Subcutaneous abdominal adipose tissue (tissue), 5 donors: Measurements from ENCODE around the gene PSTK.

Experiments used
- H3K27ac ChIP-seq: one replicate; pipeline ENCODE4 v1.7.0; 2013; ENCODE audit warnings: low read depth, mild to moderate bottlenecking, inconsistent platforms, low read length, moderate library complexity
- H3K27me3 ChIP-seq, 5 donors: one replicate each; pipeline ENCODE4 v1.7.0; 2013; ENCODE audit warnings: low read length in 5 of 5, inconsistent platforms in 1 of 5; ENCODE audit not compliant: control insufficient read depth in 5 of 5, insufficient read depth in 4 of 5
- H3K36me3 ChIP-seq, 5 donors: one replicate each; pipeline ENCODE4 v1.7.0; 2013; ENCODE audit warnings: low read length in 5 of 5; ENCODE audit not compliant: control insufficient read depth in 5 of 5, insufficient read depth in 5 of 5
- H3K4me1 ChIP-seq, 5 donors: one replicate each; pipeline ENCODE4 v1.7.0; 2013; ENCODE audit warnings: low read length in 5 of 5, mild to moderate bottlenecking in 3 of 5, moderate library complexity in 1 of 5; ENCODE audit not compliant: control insufficient read depth in 5 of 5, insufficient read depth in 5 of 5
- H3K4me3 ChIP-seq, 5 donors: one replicate each; pipeline ENCODE4 v1.7.0; 2013; ENCODE audit warnings: low read length in 5 of 5, low read depth in 1 of 5
- H3K9ac ChIP-seq, 5 donors: one replicate each; pipeline ENCODE4 v1.7.0; 2013; ENCODE audit warnings: low read length in 5 of 5, mild to moderate bottlenecking in 4 of 5, moderate library complexity in 3 of 5
- H3K9me3 ChIP-seq, 5 donors: one replicate each; pipeline ENCODE4 v1.7.0; 2013; ENCODE audit warnings: low read length in 5 of 5; ENCODE audit not compliant: control insufficient read depth in 5 of 5
- donor health status: healthy.
- donor health status: healthy.
- donor health status: healthy.
- donor health status: healthy.
- donor health status: healthy.

PSTK gene

GRCh38 chr10:123017421-123018165 is 37.4 kb downstream of the PSTK start:
- Histone ChIP-seq H3K4me3 (no peak overlapping the region), H3K36me3 (no peaks in the 10 kb centered on the region), H3K4me1 (peaks cover 0 to 6% (median 0%) of the 10 kb centered on the region in 5 donors), H3K27ac (no peak overlapping the region), H3K27me3 (no peaks in the 10 kb centered on the region), H3K9ac (no peak overlapping the region), H3K9me3 (no peaks in the 10 kb centered on the region)

DNA sequence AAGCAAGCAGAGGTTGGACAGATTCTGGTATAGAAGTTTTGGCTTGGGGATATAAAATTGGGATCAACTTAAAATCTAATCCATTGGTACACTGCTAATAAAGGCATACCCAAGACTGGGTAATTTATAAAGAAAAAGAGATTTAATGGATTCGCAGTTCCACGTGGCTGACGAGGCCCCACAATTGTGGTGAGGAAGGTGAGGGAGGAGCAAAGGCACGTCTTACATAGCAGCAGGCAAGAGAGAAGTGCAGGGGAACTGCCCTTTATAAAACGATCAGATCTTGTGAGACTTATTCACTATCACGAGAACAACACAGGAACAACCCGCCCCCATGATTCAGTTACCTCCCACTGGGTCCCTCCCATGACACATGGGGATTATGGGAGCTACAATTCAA is 38.3 kb downstream of the PSTK start:
- Histone ChIP-seq H3K4me3 (no peak overlapping the region), H3K4me1 (peaks cover 0 to 6% (median 0%) of the 10 kb centered on the region in 5 donors), H3K36me3 (no peaks in the 10 kb centered on the region), H3K27ac (no peak overlapping the region), H3K9ac (no peak overlapping the region), H3K27me3 (no peaks in the 10 kb centered on the region), H3K9me3 (no peaks in the 10 kb centered on the region)

- Histone ChIP-seq H3K9ac (no peak overlapping the region), H3K36me3 (no peaks in the 10 kb centered on the region), H3K27ac (no peak overlapping the region), H3K4me3 (no peak overlapping the region), H3K4me1 (peaks cover 0 to 6% (median 0%) of the 10 kb centered on the region in 5 donors), H3K27me3 (no peaks in the 10 kb centered on the region), H3K9me3 (no peaks in the 10 kb centered on the region)
Observed at GRCh38 chr10:123019264-123019663, 39.1 kb downstream of the PSTK start.

DNA sequence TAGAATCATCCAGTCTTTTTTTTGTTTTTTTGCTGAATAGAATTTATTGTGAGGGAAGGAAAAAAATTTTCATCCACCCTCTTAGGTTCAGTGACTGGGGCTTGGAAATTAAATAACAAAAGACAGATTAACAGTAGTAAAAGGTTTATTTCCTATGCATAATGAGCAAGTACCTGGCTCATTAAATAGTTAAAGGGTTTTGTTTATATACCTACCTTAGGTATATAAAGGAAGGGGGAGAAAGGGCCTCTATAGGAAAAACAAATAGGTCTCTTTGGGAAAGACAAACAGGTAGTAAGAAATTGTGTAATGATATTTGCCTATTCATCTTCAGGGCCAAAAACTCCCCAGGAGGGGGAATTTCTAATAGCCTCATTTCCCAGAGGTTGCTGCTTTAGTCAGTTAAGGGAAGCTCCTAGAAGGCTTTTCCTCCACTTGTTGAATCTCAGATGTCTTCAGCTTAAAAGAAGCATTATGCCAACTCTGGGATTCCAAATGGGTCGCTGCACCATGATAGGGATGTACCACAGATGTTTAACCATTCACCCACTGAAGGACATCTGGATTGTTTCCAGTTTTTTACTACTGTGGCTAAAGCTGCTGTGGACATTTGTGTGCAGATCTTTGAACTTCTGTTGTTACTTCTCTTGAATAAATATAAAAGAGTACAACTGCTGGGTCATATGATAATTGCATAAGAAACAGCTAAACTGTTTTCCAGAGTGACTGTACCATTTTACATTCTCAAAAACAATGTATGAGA is 39.9 kb downstream of the PSTK start:
- no peaks in the 10 kb centered on the region for H3K36me3 ChIP-seq
- peaks cover 0 to 6% (median 0%) of the 10 kb centered on the region in 5 donors for H3K4me1 ChIP-seq
- no peak overlapping the region for H3K27ac ChIP-seq
- no peak overlapping the region for H3K4me3 ChIP-seq
- no peak overlapping the region for H3K9ac ChIP-seq
- no peaks in the 10 kb centered on the region for H3K27me3 ChIP-seq
- H3K9me3 ChIP-seq, result no peaks in the 10 kb centered on the region

GRCh38 chr10:123021517-123021916 is 41.3 kb downstream of the PSTK start:
- H3K27ac ChIP-seq, result no peak overlapping the region
- no peaks in the 10 kb centered on the region for H3K27me3 ChIP-seq
- no peaks in the 10 kb centered on the region for H3K36me3 ChIP-seq
- H3K9ac ChIP-seq, result no peak overlapping the region
- H3K9me3 ChIP-seq, result no peaks in the 10 kb centered on the region
- no peak overlapping the region for H3K4me3 ChIP-seq
- H3K4me1 ChIP-seq, result peaks cover 0 to 6% (median 0%) of the 10 kb centered on the region in 5 donors

GRCh38 chr10:123024540-123024939 is 44.3 kb downstream of the PSTK start:
- no peak overlapping the region for H3K4me3 ChIP-seq
- H3K36me3 ChIP-seq, result no peaks in the 10 kb centered on the region
- H3K9ac ChIP-seq, result no peak overlapping the region
- H3K27me3 ChIP-seq, result no peaks in the 10 kb centered on the region
- H3K27ac ChIP-seq, result no peak overlapping the region
- H3K9me3 ChIP-seq, result no peaks in the 10 kb centered on the region
- H3K4me1 ChIP-seq, result peaks cover 0 to 6% (median 0%) of the 10 kb centered on the region in 5 donors

DNA sequence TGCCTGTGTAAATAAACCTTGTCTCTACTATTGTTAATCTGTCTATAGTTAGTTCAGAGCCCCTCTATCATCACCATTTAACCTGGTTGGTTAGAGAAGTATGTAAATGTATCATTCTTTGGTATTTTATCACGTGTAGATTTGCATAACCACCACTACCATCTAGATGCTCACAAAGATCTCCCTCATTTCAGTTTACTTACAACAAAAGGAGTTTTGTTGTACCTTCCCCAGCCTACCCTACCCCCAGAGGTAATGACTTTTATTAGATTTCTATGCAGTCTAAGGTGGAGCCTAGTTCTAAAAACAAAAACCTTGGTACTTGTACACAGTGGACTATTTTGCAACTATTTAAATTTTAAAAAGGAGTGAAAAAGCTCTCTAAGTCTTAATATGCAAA is 46.1 kb downstream of the PSTK start:
- H3K27me3 ChIP-seq, result no peaks in the 10 kb centered on the region
- no peak overlapping the region for H3K27ac ChIP-seq
- no peaks in the 10 kb centered on the region for H3K4me1 ChIP-seq
- H3K4me3 ChIP-seq, result no peak overlapping the region
- H3K9me3 ChIP-seq, result no peaks in the 10 kb centered on the region
- no peak overlapping the region for H3K9ac ChIP-seq
- no peaks in the 10 kb centered on the region for H3K36me3 ChIP-seq

- no peaks in the 10 kb centered on the region for H3K27me3 ChIP-seq
- no peaks in the 10 kb centered on the region for H3K9me3 ChIP-seq
- H3K9ac ChIP-seq, result no peak overlapping the region
- no peaks in the 10 kb centered on the region for H3K36me3 ChIP-seq
- H3K27ac ChIP-seq, result no peak overlapping the region
- H3K4me1 ChIP-seq, result no peaks in the 10 kb centered on the region
- H3K4me3 ChIP-seq, result no peak overlapping the region
Observed at GRCh38 chr10:123027861-123028260, 47.7 kb downstream of the PSTK start.

GRCh38 chr10:123031124-123031523 is 50.9 kb downstream of the PSTK start:
- Histone ChIP-seq H3K36me3 (peaks cover 0 to 10% (median 6%) of the 10 kb centered on the region in 5 donors), H3K4me3 (no peak overlapping the region), H3K4me1 (no peaks in the 10 kb centered on the region), H3K27ac (no peak overlapping the region), H3K9me3 (no peaks in the 10 kb centered on the region), H3K9ac (no peak overlapping the region), H3K27me3 (no peaks in the 10 kb centered on the region)

GRCh38 chr10:123034332-123034731 is 54.1 kb downstream of the PSTK start:
- no peak overlapping the region for H3K4me3 ChIP-seq
- no peaks in the 10 kb centered on the region for H3K9me3 ChIP-seq
- H3K9ac ChIP-seq, result no peak overlapping the region
- no peaks in the 10 kb centered on the region for H3K4me1 ChIP-seq
- no peaks in the 10 kb centered on the region for H3K27me3 ChIP-seq
- no peak overlapping the region for H3K27ac ChIP-seq
- peaks cover 4 to 27% (median 18%) of the 10 kb centered on the region in 5 donors for H3K36me3 ChIP-seq
